SH-SY5Y (cell line): Measurements from ENCODE around the gene RBFOX2.

ENCODE experiments used
- GATA2 ChIP-seq: IDR thresholded peaks from 2 replicates; pipeline ENCODE4 v1.6.1; 2011; ENCODE audit warnings: mild to moderate bottlenecking, low read depth, low read length
- GATA3 ChIP-seq: IDR thresholded peaks from 2 replicates; pipeline ENCODE4 v1.6.1; 2011; ENCODE audit warnings: low read depth, mild to moderate bottlenecking, low read length, moderate library complexity

GRCh38 chr22:35739076-35739930 lies 289.3 kb downstream of the RBFOX2 start:
- TF ChIP-seq GATA2 (no peak), GATA3 (no peak)
